GM19238 (cell line): Measurements from ENCODE around the gene CLIC6.

Experiments used
- DNase-seq: peaks from one replicate; pipeline ENCODE4 v3.0.0; 2011; ENCODE audit warnings: low spot score; ENCODE audit not compliant: insufficient read length

CLIC6 gene

DNA sequence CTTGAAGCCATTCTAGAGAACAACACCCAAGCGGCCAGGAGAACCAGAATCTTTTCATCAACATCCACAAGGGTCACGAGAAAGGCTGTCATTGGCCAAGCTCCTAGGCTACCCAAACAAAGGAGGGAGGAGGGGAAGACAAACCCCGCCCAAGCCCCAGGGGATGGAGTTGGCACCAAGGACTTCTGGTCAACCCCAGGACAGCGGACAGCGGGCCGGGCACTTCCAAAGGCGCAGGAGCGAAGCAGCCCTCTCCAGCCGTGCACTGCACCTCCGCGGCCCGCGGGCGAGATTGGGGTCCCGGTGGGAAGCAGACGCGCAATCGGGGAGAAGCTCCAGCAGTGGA, at the start of gene CLIC6:
TSS of gene CLIC6 (plus strand) at position 192 of the 346 bp plus-strand sequence. CDS start 395 bp downstream, outside the sequence.
- no peak for DNase-seq

DNA sequence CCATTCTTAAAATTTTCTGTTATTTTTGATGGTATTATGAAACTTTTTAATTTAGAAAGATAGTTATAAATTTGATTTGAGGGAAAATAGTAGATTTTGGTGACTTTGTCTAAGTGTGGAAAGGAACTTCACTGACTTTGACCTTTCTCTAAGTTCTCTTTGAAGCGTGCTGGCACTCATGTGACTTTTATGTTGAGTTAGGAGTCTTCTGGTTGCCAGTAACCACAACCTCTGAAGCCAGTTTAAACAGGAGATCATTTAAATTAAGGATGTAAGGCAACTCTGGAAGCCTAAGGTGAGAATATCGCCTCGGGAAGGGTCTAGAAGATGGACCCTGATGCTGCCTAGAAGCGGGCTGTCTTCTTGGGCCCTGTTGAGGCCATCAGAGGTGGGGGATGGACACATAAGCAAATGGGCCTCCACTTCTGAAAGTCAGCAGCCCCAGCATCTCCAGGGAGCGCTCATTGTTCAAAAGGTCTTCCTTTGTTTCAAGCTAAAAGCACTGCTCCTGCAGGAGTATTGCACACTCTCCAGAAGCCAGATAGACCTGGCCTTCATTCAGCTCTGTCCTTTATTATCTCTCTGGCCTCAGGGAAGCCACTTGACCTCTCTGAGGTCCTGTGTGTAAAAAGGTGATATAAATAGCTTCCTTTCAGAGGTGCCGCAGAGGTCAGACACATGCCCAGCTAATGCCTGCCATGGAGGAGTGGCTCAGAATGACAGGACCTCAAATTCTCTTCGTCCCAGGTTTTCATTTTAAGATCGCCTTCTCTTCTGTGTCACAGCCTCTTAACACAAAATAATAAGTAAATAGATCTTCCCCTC, 48.7 kb upstream of the CLIC6 start:
- no peak for DNase-seq

DNA sequence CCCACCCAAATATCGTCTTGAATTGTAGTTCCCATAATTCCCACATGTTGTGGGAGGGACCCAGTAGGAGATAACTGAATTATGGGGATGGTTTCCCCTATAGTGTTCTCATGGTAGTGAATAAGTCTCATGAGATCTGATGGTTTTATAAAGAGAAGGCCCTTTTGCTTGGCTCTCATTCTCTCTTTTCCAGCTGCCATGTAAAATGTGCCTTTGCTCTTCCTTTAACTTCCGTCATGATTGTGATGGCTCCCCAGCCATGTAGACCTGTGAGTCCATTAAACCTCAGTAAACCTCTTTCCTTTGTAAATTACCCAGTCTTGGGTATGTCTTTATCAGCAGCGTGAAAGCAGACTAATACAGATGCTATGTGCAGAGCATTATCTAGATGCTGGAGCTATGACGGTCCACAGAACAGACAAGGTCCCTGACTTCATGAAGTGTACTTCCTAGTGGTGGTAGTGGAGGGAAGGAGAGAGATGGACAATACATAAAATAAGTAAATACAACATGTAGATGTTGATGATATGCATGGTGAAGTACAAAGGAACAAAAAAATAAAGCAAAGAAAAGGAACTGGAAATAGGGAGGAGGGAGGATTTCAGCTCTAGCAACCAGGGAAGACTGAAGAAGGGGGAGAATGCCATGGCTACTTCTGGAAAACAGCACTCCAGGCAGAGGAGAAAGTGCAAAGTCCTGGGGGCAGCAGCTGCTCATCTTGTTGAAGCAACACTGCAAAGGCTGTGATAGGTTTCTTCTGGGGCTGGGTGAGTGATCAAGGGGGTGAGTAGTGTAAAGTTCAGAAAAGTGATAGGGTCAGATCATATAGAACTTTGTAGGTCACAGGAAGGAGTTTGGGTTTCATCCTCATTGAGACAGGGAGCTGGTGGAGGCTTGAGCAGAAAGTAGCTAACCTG, 47.1 kb upstream of the CLIC6 start:
- no peak for DNase-seq

DNA sequence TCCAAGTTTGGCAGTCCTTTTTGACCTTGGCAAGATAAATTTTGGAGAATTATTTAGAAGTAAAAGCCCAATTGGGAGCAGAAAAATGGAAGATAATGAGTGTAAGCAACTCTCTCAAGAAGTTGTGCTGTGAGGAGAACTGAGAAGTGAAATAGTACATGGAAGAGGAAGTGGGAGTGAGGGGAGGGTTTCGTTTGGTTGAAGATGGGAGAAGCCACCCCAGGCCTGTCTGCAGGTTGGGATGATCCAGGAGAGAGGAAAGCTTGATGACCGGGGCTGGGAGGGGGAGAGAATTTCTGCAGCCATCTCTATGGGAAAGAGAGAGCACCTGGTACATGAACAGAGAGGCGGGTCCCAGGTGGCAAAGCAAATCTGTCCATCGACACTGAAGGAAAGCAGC, 45.3 kb upstream of the CLIC6 start:
- no peak for DNase-seq

DNA sequence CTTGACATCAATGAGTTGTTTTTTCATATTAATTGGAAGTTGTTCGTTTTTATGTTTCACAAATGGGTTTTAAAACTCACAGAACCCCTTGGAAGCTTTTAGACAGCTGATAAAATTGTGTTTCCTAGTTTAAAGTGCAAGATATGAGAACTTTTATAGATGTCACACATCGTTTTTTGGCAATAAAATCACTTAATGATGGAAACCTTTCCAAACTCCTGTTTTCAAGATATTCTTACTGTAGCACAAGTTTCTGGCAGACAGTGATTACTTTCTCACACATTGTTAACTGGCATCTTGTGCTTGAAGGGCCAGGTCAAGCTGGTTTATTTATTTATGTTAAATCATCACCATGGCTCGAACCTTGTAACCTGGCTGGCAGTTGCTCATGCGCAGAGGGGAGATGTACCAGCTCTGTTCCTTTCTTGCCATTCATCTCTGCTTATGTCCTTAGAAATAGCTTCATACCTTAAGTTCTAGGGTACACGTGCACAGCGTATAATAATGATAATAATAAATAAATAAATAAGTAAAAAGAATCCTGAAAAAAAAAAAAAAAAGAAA, 43.7 kb upstream of the CLIC6 start:
- DNase-seq = no peak

DNA sequence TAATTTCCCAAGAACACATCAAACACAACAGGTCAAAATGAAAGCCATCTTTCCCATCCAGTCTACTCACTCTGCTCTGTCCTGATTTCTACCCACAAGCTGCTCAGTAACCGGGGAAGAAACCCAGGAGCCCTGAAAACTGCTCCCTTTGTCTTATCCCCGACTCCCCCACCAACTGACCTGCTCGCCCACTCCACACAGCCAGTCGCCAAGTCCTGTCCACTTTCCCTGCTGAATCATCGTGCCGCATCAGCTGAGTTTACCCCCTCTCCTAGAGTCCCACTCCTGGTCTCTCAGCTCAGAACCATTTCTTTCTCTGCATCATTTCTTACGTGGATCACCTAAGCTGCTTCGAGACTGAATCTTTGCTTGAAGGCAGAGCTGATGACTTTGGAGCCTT, 42.7 kb upstream of the CLIC6 start:
- no peak for DNase-seq

DNA sequence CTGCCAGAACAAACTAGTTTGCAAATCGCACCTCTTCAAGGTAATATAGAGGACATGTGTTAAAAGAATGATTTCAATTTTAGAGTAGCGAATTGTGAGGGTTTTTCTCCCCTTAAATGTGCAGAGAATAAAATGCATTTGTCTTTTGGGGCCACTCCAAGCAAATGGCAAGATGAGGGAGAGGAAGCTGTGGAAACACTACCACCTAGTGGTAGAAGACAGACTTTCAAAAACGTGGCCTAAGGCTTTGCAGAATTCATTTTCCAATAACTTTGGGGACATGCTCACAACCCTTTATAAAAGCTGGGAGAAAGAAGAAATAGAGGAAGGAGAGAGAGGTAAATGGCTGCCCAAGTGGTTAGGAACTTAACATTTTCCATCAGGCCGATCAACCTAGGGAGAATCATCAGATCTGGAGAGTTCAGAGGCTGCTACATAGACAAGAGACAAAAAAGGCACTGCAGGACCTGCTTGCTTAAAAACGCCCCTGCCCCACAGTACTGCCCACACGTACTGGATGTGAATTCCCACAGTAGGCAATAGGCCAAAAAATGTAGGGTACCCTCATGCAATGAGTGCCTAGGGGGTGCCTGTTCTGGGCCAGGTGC, 38.2 kb upstream of the CLIC6 start:
- peak; percentile 45 for DNase-seq

DNA sequence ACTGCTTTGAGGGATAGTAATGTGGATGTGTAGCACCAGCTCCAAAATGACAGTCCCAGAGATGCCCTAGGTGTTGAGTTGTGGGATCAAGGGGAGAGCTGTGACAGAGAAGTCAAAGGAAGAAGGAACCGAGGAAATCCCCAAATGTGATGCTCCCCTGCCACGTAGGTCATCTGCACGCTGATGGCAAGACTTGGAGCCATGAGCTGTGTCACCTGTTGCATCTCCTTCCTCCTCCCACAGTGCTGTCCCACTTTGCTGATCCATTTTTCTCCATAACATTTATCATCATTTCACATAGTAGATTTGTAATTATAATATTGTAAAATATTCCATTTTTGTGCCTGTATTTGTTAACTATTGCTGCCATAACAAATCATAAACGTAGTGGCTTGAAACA, 36.3 kb upstream of the CLIC6 start:
- DNase-seq = no peak

DNA sequence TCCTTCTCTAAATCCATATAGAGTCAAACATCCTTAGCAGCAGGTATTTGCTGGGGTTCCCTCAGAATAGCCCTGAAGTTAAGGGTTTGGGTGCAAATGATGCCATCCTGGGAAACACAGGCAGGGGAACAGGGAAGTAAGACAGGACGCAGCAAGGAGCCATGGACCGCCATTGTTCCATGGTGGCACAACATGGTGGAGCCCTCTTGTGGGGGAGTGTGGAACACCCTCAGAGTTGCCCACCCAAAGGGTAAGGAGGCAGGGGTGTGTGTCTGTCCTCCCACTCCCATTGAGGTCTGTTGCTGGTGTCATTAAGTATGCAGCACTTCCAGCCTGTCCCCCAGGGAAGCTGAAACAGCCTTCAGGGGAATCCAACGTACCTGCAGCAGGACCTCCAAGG, 33.5 kb upstream of the CLIC6 start:
- no peak for DNase-seq

DNA sequence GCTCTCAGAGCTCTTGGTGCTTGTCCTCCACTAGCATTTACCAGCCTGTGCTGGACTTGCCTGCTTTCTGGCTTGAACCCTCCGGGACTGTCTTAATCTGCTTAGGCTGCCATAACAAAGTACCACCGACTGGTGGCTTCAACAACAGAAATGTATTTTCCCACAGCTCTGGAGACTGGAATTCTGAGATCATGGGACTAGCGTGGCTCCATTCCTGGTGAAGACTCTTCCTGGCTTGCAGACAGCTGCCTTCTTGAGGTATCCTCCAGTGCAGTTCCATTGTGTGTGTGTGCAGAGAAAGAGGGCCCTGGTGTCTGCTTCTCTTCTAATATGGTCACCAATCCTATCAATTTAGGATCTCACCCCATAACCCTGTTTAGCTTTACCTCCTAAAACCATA, 31.8 kb upstream of the CLIC6 start:
- DNase-seq = no peak

DNA sequence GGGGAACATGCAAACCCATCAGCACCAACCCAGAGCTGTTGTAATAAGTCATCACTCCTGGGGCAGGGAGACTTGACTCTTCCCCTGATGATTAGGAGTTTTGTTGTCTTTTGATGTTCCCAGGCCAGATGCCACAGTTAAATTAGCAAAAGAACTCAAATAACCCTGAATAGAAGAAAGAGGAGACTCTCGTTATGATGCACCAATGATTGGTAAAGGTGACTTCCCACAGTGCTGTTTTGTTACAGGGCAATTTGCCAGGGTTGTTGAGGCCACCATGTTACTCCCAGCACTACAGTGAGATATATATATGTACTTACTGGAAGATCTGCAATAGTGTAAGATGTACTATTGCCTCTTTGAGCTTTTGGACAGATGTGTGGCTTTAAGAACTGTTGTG, 29.5 kb upstream of the CLIC6 start:
- no peak for DNase-seq

DNA sequence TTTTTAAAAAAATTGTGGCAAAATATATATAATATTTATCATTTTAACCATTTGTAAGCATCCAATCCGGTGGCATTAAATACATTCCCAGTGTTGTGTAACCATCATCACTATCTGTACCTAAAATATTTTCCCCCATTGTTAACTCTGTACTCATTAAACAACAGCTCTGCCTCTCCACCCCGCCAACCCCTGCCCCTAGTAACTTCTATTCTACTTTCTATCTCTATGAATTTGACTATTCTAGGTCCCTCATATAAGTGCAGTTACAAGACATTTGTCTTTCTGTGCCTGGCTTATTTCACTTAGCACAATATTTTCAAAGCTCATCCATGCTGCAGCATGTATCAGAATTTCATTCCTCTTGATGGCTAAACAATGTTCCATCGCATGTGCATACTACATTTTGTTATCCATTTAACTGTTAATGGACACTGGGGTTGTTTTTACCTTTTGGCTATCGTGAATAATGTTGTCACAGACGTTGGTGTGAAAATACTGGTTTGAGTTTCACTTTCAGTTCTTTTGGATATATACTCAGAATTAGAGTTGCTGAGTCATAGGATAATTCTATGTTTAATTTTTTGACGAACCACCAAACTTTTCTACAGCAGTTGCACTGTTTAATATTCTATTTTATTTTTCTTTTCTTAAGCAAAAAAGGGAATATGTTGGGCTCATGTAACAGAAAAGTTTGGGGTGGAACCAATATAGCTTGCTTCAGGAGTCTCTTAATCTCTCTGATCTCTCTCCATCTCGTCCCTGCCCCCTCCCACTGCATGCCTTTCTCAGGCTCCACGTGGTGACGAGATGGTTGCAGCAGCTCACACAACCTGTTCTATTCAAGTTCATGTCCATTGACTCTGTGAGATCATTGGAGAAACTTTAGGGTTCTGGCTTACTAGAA, 28.7 kb upstream of the CLIC6 start:
- peak; percentile 35 for DNase-seq

DNA sequence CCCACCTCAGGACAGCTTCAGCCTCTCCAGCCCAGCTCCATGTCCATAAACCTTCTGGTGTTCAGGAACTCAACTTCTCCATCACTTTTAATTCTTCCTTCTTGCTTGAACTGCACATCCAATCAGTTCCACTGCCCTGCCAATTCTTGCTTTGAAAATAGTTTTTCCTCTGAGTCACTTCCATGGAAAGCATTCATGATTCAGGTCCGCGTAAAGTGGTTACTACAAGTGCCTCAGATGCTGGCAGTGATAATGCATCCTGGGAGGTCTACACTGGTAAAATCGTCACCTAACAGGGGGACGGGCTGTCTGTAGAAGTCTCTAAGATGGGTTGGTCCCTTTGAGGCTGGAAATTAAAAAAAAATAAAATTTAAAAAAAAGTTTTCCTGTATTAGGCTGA, 27.9 kb upstream of the CLIC6 start:
- no peak for DNase-seq

DNA sequence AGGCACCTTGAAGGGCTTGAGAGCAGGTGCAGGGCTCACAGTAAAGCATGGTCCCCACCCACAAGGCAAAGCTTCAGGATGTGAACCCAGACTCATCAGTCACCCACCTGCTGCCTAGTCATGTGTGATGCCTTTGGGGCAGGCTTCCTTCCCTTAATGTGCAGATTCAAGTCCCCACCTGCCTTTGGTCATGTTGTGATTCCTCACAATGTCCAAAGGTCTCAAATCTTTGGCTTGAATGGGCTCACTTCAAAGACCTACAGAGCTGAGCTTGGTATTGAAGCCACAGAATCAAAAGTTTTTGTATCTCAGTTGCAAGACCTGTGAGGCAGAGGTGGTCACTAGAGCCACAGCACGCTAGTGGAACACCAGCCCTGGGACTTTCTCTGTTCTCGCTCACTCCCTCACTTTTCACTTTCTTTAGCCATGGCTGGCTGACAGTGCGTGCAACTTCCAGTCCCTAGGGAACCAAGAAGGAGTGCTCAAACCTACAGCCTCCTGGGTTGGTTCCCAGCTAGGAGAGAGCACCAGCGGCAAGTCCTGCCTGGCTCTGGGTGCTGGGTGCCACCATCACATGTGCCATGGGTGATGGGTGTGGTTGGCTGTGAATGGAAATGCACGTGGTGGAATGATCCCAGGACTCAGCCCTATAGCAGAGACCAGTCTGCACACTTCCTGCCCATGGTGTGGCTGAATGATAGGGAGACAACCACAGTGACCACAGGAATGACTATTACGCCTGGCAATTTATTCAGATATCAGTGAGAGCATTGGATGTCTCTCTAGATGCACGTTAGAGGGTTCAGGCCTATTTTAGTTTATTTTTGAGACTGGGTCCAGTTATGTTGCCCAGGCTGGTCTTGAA, 26.4 kb upstream of the CLIC6 start:
- DNase-seq = peak; percentile 24

DNA sequence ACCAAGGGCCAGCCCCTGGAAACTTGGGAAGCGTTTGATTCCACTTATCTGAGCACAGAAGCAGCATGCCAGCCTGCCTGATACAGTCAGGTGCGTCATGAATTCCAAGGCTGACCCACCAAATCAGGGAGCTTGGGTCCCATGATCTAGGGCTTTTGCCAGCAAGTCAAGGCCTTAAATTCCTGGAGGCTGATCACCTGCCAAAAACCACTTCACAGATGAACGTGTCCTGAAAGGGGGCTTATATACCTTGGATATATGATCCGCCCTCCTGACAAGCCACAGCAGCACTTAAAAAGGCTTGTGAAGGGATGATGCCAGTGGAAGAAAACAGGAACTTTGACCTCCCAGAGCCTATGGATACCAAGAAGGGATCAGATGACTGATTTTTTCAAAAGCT, 24.0 kb upstream of the CLIC6 start:
- no peak for DNase-seq

DNA sequence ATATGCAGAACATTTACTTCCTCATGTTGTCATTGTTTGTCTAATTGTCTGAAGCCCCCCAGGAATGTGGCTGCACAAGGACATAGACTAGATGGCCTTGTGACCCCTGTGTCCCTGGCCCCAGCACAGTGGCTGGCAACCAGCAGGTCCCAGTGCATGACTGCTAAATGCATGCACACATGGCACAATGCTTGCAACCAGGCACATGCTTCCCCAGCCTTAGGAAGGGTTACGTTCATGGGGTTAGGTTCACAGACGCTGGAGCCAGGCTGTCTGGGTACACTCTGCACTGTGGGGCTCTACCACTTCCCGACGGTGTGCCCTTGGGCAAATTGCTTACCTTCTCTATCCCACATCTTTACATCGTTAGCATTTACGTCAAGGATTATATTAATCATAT, 21.2 kb upstream of the CLIC6 start:
- DNase-seq = no peak

DNA sequence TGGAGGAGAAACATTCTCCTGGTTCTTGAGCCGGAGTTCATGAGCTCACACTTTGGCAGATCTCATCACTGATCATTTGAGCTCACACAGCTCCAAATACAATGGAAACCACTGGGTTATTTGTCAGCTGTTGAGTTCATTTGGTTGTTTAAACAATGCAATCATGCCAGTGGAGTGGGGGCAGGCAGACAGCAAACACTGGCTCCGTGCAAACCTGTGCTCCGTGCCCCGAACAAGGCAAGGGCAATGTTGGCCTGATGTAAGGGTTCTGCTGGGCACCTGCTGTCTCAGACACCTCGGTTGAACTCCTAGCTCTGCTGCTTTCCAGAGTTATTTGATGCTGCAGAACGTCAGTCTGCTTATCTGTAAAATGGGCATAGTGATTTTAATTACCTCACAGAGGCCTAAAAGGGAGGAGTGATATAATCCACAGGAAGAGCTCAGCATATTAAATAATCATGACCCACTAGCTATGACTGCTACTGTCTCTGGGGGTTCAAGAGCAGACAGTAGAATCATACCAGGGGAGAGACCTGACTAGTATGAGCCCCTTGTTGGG, 20.0 kb upstream of the CLIC6 start:
- DNase-seq = no peak

DNA sequence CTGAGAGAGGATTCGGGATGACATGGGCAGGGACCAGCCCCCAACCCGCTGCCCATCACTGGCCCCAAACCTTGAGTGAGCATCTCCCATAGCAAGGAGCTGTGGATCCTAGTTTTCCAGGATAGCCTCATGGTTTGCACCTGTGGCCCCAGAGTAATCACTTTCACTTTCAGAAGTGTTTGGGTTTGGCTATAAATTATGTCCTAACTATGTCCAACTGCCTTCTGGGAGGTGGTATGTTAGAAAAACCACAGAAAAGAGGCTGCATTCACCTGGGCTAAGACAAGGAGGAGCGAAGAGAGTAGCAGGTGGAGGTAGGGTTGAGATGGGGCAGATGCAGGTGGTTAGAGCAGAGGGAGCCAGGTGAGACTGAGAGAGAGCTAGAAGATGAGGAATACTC, 19.4 kb upstream of the CLIC6 start:
- no peak for DNase-seq

DNA sequence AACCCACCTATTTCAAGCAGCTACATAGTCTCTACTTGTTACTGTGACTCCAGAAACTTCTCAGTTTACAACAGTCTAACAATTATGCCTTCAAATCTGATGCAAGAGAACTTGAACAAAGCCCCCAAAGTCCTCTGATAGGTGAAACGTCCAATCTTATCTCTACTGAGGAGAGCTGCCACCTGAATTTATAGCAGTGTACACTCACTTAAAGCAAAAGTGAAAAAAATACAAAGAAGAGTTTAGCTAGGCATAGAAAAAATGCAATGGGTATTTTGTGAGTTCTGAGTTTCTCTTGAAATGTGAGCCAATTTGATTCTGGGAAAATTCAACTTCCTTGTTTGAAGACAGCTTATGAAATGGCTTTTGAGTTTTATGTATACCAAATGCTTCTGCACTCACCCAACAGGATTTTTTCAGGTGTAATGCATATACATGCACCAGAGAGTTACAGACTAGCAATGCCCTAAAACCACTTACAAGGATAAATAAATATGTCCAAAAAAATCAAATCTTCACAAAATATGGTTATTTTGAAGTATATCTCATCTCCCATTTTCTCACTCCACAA, 17.8 kb upstream of the CLIC6 start:
- no peak for DNase-seq
